ENCODE measurements around the gene CARD19.

Gene CARD19

DNA sequence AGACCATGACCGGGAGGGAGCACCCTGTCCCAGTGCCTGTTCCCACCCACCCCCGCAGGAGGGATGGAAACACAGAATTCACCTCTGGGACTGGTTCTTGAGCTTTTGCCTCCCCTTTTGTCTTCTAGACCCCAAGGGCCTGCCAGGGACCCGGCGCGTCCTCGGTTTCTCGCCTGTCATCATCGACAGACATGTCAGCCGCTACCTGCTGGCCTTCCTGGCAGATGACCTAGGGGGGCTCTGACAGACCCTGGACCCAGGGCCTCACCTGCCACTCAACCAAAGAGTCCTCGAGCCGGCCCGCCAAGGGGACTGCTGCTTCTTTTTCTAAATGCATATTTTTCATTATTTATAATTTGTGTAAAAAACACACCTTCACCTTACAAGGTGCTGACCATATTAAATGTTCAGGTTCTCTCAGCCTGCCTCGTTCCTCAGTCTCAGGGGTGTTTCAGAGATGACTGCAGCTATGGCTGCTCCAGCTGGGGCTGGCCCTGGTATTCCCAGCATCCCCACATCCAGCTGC, 16.9 kb downstream of the CARD19 start:
- Histone ChIP-seq H3K27me3 (ENCODE audit: control insufficient read depth, low read length) (no peaks in the 10 kb centered on the region), H3K9me2 (replicated peaks; ENCODE audit: control insufficient read depth, low read length) (no peaks in the 10 kb centered on the region), H3F3A (ENCODE audit: control insufficient read depth, insufficient read depth) (no peaks in the 10 kb centered on the region), H3K4me2 (ENCODE audit: low read length) (no peak overlapping the region), H3K9me3 (ENCODE audit: control insufficient read depth, insufficient read depth, low read length) (no peaks in the 10 kb centered on the region), H3K27ac (ENCODE audit: low read depth, low read length) (no peak overlapping the region), H3K79me2 (ENCODE audit: control insufficient read depth, low read length) (no peaks in the 10 kb centered on the region), H3K36me3 (ENCODE audit: control insufficient read depth, low read length) (no peaks in the 10 kb centered on the region; the same call in 1 of the 2 replicates), H3K4me1 (ENCODE audit: control insufficient read depth, low read length) (peaks cover 39% of the 10 kb centered on the region), H3K4me3 (ENCODE audit: low read length) (no peak overlapping the region), H4K20me1 (ENCODE audit: control insufficient read depth, insufficient read depth, low read depth, low read length) (no peaks in the 10 kb centered on the region)
- TF ChIP-seq EZH2phosphoT487 (IDR thresholded peaks at IDR 0.05; ENCODE audit: borderline replicate concordance, low read length) = no peak
- TF ChIP-seq, protein P1, sequence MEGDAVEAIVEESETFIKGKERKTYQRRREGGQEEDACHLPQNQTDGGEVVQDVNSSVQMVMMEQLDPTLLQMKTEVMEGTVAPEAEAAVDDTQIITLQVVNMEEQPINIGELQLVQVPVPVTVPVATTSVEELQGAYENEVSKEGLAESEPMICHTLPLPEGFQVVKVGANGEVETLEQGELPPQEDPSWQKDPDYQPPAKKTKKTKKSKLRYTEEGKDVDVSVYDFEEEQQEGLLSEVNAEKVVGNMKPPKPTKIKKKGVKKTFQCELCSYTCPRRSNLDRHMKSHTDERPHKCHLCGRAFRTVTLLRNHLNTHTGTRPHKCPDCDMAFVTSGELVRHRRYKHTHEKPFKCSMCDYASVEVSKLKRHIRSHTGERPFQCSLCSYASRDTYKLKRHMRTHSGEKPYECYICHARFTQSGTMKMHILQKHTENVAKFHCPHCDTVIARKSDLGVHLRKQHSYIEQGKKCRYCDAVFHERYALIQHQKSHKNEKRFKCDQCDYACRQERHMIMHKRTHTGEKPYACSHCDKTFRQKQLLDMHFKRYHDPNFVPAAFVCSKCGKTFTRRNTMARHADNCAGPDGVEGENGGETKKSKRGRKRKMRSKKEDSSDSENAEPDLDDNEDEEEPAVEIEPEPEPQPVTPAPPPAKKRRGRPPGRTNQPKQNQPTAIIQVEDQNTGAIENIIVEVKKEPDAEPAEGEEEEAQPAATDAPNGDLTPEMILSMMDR (IDR thresholded peaks at IDR 0.05; ENCODE audit: low read depth, low read length, poor library complexity, severe bottlenecking) = no peak

DNA sequence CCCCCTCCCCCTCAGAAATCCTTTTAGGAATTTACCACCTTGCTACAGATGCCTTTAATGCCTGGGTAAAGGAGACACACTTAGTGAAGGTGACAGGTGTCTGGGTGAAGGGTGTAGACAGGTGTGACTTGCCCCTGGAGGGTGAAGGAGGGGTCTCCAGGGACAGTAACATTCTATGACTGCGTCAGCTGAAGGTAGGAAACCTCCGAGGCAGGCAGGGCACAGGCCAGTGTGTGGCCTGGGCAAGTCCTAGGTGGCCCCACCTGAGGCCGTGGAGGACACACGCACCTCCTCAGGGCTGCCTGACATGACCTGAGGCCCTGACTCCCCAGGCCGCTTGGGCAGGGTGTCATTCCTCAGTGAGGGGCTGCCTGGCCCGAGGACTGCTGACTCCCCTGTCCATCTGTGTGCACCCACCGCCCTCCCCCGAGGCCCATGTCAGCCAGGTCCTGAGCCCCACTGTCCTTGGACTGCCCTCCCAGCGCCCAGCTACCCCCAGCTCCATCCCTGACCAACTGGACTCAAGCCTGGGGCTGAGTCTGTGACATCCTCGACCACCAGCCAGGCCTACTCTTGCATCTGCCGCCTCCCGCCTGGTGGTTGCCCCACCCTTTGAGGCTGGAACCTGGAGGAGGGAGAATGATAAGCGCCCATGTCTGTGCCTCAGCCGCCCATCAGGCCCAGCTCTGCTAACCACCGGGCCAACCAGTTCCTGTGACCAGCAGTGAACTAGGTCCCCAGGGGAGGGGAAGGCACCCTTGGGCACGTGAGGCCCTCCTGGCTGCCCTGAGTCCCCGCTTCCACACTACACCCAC, 18.4 kb downstream of the CARD19 start:
- TF ChIP-seq EZH2phosphoT487 (IDR thresholded peaks at IDR 0.05; ENCODE audit: borderline replicate concordance, low read length) = no peak
- TF ChIP-seq, protein P1 (IDR thresholded peaks at IDR 0.05; ENCODE audit: low read depth, low read length, poor library complexity, severe bottlenecking) = no peak
- H3K9me3 ChIP-seq (ENCODE audit: control insufficient read depth, insufficient read depth, low read length) = no peaks in the 10 kb centered on the region
- H3K9me2 ChIP-seq (replicated peaks; ENCODE audit: control insufficient read depth, low read length) = no peaks in the 10 kb centered on the region
- no peaks in the 10 kb centered on the region for H3K36me3 ChIP-seq (ENCODE audit: control insufficient read depth, low read length)
- H3K4me1 ChIP-seq (ENCODE audit: control insufficient read depth, low read length) = peaks cover 32% of the 10 kb centered on the region
- no peak overlapping the region for H3K4me2 ChIP-seq (ENCODE audit: low read length)
- H3K27ac ChIP-seq (ENCODE audit: low read depth, low read length) = no peak overlapping the region
- no peak overlapping the region for H3K4me3 ChIP-seq (ENCODE audit: low read length)
- no peaks in the 10 kb centered on the region for H3K27me3 ChIP-seq (ENCODE audit: control insufficient read depth, low read length)
- 0 out of 2 replicates have a peak, but pooled peaks cover 6% of the 10 kb centered on the region for H3F3A ChIP-seq (ENCODE audit: control insufficient read depth, insufficient read depth)
- H4K20me1 ChIP-seq (ENCODE audit: control insufficient read depth, insufficient read depth, low read depth, low read length) = no peaks in the 10 kb centered on the region
- H3K79me2 ChIP-seq (ENCODE audit: control insufficient read depth, low read length) = no peaks in the 10 kb centered on the region

DNA sequence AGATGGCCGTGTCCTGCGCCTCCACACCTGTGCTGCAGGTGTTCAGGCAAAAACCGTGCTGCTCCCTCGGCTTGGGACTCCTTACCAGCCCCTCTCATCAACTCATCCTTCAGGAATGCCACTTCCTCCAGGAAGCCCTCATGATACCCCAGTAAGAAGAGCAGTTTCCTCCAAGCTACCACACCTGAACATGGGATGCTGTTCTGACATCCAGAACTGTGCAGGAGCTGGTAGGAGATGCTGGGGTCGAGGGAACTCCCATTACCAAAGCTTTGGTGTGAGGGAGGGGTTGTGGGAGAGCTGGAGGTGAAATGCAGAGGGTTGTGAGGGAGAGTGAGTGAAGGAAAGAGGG, 18.9 kb downstream of the CARD19 start:
- TF ChIP-seq EZH2phosphoT487 (IDR thresholded peaks at IDR 0.05; ENCODE audit: borderline replicate concordance, low read length) = no peak
- TF ChIP-seq, protein P1 (IDR thresholded peaks at IDR 0.05; ENCODE audit: low read depth, low read length, poor library complexity, severe bottlenecking) = no peak
- Histone ChIP-seq H3K36me3 (ENCODE audit: control insufficient read depth, low read length) (no peaks in the 10 kb centered on the region), H3K4me1 (ENCODE audit: control insufficient read depth, low read length) (peaks cover 38% of the 10 kb centered on the region), H3K27ac (ENCODE audit: low read depth, low read length) (no peak overlapping the region), H4K20me1 (ENCODE audit: control insufficient read depth, insufficient read depth, low read depth, low read length) (no peaks in the 10 kb centered on the region), H3K9me2 (replicated peaks; ENCODE audit: control insufficient read depth, low read length) (no peaks in the 10 kb centered on the region), H3K79me2 (ENCODE audit: control insufficient read depth, low read length) (no peaks in the 10 kb centered on the region), H3K4me3 (ENCODE audit: low read length) (no peak overlapping the region), H3K9me3 (ENCODE audit: control insufficient read depth, insufficient read depth, low read length) (no peaks in the 10 kb centered on the region), H3K4me2 (ENCODE audit: low read length) (no peak overlapping the region), H3K27me3 (ENCODE audit: control insufficient read depth, low read length) (no peaks in the 10 kb centered on the region), H3F3A (ENCODE audit: control insufficient read depth, insufficient read depth) (peaks cover 6% of the 10 kb centered on the region; the same call in 1 of the 2 replicates)

All from DOHH2 (cell line).